Fibroblast of lung (primary cell): Measurements from ENCODE around the gene CFAP20.
"Not testable (repeated sequence)": the region's sequence is repeated elsewhere in the genome, so short reads cannot be mapped to it uniquely, and the experiment has no call there.

ENCODE experiments used
- EZH2 ChIP-seq: IDR thresholded peaks from 2 replicates; pipeline ENCODE4 v1.5.1; 2012; ENCODE audit warnings: low read length, control low read depth, mild to moderate bottlenecking; ENCODE audit errors: missing control alignments
- TF ChIP-seq, protein P1 (sequence below), 2 donors: IDR thresholded peaks in 1 of 2; conservative IDR thresholded peaks in 1 of 2; 1 replicate in 1 of 2; 2 replicates in 1 of 2; pipeline ENCODE4 v1.5.1; 2011 to 2012; ENCODE audit warnings: low read length in 2 of 2, control low read depth in 1 of 2, inconsistent platforms in 1 of 2, low read depth in 1 of 2, mild to moderate bottlenecking in 1 of 2

DNA sequence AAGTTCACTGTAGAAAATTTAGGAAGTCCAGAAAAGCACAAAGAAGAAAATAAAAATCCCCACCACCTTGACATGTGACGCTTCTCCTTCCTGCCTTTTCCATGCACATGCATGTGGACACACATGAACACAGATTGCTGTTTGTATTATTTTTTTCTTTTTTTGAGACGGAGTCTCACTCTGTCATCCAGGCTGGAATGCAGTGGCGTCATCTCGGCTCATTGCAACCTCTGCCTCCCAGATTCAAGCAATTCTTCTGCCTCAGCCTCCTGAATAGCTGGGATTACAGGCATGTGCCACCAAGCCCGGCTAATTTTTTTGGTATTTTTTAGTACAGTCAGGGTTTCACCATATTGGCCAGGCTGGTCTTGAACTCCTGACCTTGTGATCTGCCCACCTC is 48.5 kb downstream of the CFAP20 start:
- TF ChIP-seq, protein P1, sequence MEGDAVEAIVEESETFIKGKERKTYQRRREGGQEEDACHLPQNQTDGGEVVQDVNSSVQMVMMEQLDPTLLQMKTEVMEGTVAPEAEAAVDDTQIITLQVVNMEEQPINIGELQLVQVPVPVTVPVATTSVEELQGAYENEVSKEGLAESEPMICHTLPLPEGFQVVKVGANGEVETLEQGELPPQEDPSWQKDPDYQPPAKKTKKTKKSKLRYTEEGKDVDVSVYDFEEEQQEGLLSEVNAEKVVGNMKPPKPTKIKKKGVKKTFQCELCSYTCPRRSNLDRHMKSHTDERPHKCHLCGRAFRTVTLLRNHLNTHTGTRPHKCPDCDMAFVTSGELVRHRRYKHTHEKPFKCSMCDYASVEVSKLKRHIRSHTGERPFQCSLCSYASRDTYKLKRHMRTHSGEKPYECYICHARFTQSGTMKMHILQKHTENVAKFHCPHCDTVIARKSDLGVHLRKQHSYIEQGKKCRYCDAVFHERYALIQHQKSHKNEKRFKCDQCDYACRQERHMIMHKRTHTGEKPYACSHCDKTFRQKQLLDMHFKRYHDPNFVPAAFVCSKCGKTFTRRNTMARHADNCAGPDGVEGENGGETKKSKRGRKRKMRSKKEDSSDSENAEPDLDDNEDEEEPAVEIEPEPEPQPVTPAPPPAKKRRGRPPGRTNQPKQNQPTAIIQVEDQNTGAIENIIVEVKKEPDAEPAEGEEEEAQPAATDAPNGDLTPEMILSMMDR (conservative IDR thresholded peaks at IDR 0.05 in 1 of 2, IDR thresholded peaks at IDR 0.05 in 1 of 2; ENCODE audit: low read depth in 1 of 2, low read length in 2 of 2), result not testable (repeated sequence)
- not testable (repeated sequence) for TF ChIP-seq EZH2
